ENCODE measurements around the gene ARHGEF26.

Gene ARHGEF26

DNA sequence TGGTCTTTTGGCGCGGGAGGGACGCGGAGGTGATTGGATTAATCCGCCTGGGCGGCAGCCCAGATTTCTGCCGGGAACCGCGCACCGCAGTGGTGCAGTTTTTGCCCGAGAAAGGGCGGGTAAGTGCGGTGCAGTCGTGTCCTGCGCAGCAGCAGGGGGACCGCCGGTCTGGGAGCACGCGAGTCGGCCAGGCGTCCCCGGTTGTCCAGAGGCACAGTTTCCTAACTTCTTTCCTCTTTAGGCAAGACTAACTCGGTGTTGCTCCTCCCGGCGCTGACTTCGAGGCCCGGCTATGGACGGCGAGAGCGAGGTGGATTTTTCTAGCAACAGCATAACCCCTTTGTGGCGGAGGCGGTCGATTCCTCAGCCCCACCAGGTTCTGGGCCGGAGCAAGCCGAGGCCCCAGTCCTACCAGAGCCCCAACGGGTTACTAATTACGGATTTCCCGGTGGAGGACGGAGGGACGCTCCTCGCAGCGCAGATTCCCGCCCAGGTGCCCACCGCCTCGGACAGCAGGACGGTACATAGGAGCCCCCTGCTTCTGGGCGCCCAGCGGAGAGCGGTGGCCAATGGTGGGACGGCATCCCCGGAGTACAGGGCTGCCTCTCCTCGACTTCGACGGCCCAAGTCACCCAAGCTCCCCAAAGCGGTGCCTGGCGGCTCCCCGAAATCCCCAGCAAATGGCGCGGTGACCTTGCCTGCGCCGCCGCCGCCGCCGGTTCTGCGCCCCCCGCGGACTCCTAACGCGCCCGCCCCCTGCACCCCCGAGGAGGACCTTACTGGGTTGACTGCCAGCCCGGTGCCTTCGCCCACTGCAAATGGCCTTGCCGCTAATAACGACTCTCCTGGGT lies 736 bp downstream of the ARHGEF26 start:
- Histone ChIP-seq H3K27me3 (replicated peaks; ENCODE audit: control insufficient read depth, insufficient read depth, low read length) (no peaks in the 10 kb centered on the region; the same call in 1 of the 2 replicates), H3K36me3 (ENCODE audit: control insufficient read depth, insufficient read depth, low read length) (no peaks in the 10 kb centered on the region), H3K4me3 (replicated peaks; ENCODE audit: low read depth, low read length) (peak overlapping the region; percentile 57)
- peak; percentile 37 for DNase-seq (ENCODE audit: extremely low read depth, insufficient read length)
- TF ChIP-seq, protein P1, sequence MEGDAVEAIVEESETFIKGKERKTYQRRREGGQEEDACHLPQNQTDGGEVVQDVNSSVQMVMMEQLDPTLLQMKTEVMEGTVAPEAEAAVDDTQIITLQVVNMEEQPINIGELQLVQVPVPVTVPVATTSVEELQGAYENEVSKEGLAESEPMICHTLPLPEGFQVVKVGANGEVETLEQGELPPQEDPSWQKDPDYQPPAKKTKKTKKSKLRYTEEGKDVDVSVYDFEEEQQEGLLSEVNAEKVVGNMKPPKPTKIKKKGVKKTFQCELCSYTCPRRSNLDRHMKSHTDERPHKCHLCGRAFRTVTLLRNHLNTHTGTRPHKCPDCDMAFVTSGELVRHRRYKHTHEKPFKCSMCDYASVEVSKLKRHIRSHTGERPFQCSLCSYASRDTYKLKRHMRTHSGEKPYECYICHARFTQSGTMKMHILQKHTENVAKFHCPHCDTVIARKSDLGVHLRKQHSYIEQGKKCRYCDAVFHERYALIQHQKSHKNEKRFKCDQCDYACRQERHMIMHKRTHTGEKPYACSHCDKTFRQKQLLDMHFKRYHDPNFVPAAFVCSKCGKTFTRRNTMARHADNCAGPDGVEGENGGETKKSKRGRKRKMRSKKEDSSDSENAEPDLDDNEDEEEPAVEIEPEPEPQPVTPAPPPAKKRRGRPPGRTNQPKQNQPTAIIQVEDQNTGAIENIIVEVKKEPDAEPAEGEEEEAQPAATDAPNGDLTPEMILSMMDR (IDR thresholded peaks at IDR 0.05; ENCODE audit: insufficient read depth, low read length, poor library complexity, severe bottlenecking): no peak

DNA sequence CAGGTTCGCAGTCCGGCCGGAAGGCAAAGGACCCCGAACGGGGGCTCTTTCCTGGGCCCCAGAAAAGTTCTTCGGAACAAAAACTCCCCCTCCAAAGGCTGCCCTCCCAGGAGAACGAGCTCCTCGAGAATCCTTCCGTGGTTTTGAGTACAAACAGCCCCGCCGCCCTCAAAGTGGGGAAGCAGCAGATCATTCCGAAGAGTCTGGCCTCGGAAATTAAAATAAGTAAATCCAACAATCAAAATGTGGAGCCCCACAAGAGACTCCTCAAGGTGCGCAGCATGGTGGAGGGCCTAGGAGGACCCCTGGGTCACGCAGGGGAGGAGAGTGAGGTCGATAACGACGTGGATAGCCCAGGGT lies 1.3 kb downstream of the ARHGEF26 start:
- TF ChIP-seq, protein P1 (IDR thresholded peaks at IDR 0.05; ENCODE audit: insufficient read depth, low read length, poor library complexity, severe bottlenecking): no peak
- Histone ChIP-seq H3K4me3 (replicated peaks; ENCODE audit: low read depth, low read length) (no peak overlapping the region), H3K27me3 (replicated peaks; ENCODE audit: control insufficient read depth, insufficient read depth, low read length) (no peaks in the 10 kb centered on the region; the same call in 1 of the 2 replicates), H3K36me3 (ENCODE audit: control insufficient read depth, insufficient read depth, low read length) (no peaks in the 10 kb centered on the region)
- DNase-seq (ENCODE audit: extremely low read depth, insufficient read length): no peak

DNA sequence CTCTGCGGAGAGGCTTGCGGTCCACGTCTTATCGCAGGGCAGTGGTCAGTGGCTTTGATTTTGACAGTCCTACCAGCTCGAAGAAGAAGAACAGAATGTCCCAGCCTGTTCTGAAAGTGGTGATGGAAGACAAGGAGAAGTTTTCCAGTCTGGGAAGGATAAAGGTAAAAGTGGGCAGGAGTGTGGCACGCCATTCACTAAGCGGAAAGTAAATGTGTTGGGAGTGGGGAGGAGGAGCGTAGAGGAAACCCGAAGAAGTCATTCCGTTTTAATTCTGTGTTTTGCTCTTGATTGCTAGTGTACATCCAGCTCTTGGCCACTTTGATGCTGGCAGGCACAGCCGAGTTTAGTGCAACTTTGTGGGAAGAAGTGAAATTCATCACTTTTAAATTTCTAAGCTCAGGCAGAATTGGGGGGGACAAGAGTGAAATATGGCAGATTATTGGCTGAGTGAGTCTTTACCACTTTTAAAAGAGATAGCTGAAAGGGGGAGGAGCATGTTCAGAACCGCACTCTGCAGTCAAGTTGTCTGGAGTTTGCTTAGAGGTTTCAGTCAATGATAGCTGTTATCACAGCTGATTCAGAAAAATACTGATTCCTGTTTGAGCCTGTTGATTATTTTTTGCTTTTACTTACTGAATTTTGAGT lies 1.8 kb downstream of the ARHGEF26 start:
- Histone ChIP-seq H3K36me3 (ENCODE audit: control insufficient read depth, insufficient read depth, low read length) (no peaks in the 10 kb centered on the region), H3K4me3 (replicated peaks; ENCODE audit: low read depth, low read length) (no peak overlapping the region), H3K27me3 (replicated peaks; ENCODE audit: control insufficient read depth, insufficient read depth, low read length) (no peaks in the 10 kb centered on the region; the same call in 1 of the 2 replicates)
- TF ChIP-seq, protein P1 (IDR thresholded peaks at IDR 0.05; ENCODE audit: insufficient read depth, low read length, poor library complexity, severe bottlenecking): no peak
- no peak for DNase-seq (ENCODE audit: extremely low read depth, insufficient read length)

DNA sequence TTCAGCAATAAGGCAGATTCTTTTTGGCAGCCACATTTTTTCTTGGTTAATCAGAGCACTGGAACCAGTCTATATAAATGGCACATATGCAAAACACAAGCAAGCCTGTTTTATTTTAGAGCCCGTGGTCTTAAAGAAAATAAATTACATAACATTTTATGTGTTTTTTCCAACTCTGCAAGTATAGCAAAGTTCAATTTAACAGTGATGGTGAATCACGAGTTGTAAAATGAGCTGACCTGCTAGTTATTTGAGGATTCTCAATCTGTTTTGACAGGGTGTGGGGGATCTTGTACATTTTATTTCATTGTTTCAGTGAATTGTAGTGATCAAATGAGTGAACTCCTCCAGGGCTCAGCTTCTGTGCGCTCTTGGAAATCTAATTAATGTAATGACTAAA lies 2.7 kb downstream of the ARHGEF26 start:
- no peaks in the 10 kb centered on the region for H3K36me3 ChIP-seq (ENCODE audit: control insufficient read depth, insufficient read depth, low read length)
- H3K4me3 ChIP-seq (replicated peaks; ENCODE audit: low read depth, low read length): no peak overlapping the region
- H3K27me3 ChIP-seq (replicated peaks; ENCODE audit: control insufficient read depth, insufficient read depth, low read length): no peaks in the 10 kb centered on the region; the same call in 1 of the 2 replicates
- TF ChIP-seq, protein P1 (IDR thresholded peaks at IDR 0.05; ENCODE audit: insufficient read depth, low read length, poor library complexity, severe bottlenecking): no peak
- no peak for DNase-seq (ENCODE audit: extremely low read depth, insufficient read length)

DNA sequence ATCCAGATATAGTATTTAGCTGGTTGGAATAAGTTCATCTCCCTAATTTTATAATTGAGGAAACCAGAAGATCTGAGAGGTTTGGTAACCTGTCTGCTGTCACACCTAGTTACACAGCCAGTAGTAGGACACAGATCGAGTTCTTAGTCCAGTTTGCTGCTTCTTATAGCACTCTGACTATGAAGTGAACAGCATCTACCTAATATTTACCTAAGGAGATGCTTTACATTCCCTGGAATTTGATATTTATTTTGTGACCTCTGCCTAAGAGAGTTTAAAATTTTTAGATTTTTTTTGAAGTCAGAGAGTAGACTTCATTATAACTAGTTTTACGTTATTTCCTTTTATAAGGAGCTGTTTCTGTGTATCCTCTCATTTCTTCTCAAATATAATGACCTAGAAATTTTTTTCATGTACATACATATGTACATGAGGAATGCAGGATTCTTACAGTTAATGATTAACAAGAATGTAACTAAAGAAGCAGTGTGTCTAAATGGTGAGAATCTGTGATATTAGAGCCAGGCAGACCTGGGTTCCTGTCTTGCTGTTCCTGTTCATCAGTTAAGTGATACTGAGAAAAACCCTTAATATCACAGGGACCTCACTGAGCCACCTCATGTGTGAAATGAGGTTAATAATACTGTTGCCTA lies 4.3 kb downstream of the ARHGEF26 start:
- TF ChIP-seq, protein P1 (IDR thresholded peaks at IDR 0.05; ENCODE audit: insufficient read depth, low read length, poor library complexity, severe bottlenecking): no peak
- H3K4me3 ChIP-seq (replicated peaks; ENCODE audit: low read depth, low read length): no peak overlapping the region
- DNase-seq (ENCODE audit: extremely low read depth, insufficient read length): no peak
- H3K27me3 ChIP-seq (replicated peaks; ENCODE audit: control insufficient read depth, insufficient read depth, low read length): no peaks in the 10 kb centered on the region; the same call in 1 of the 2 replicates
- no peaks in the 10 kb centered on the region for H3K36me3 ChIP-seq (ENCODE audit: control insufficient read depth, insufficient read depth, low read length)
